ENCODE results near the gene SLC2A8. TPM values are rescaled to one million over a fixed set of nuclear protein-coding genes. Genes with fewer than 3 reads are reported as not detected.
A peak's percentile ranks its signal among the peaks of the same experiment; 100 is the strongest.

Gene SLC2A8
- total RNA-seq, 1 donor from 2014 or later, result 48.0 TPM

DNA sequence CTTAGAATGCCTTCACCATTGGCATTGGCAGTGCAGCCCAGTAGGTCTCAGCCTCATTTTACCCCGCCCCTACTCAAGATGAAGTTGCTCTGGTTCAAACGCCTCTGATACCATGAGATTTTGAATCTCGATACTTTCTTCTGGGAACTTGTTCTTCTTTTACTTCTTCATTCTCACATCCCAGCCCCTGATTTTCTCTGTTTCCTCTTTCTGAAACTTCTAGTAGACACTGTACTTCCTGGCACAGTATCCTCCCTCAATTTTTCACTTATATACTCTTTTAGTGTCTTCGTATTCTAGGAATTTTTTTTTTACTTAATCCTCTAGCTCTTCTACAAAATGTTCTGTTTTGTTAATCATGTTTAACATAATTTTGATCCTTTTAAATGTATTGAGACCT, 14.2 kb downstream of the SLC2A8 start:
- Mint-ChIP-seq H3K36me3 (ENCODE audit: insufficient read depth) (peaks cover 4% of the 10 kb centered on the region), H3K9me3 (ENCODE audit: low read depth) (no peaks in the 10 kb centered on the region), H3K27me3 (no peaks in the 10 kb centered on the region), H3K4me3 (ENCODE audit: low read depth) (no peak overlapping the region), H3K4me1 (ENCODE audit: low read depth) (peaks cover 7% of the 10 kb centered on the region), H3K27ac (no peak overlapping the region)
- DNase-seq (ENCODE audit: low spot score, unreplicated experiment), result no peak
- TF ChIP-seq, protein P1, sequence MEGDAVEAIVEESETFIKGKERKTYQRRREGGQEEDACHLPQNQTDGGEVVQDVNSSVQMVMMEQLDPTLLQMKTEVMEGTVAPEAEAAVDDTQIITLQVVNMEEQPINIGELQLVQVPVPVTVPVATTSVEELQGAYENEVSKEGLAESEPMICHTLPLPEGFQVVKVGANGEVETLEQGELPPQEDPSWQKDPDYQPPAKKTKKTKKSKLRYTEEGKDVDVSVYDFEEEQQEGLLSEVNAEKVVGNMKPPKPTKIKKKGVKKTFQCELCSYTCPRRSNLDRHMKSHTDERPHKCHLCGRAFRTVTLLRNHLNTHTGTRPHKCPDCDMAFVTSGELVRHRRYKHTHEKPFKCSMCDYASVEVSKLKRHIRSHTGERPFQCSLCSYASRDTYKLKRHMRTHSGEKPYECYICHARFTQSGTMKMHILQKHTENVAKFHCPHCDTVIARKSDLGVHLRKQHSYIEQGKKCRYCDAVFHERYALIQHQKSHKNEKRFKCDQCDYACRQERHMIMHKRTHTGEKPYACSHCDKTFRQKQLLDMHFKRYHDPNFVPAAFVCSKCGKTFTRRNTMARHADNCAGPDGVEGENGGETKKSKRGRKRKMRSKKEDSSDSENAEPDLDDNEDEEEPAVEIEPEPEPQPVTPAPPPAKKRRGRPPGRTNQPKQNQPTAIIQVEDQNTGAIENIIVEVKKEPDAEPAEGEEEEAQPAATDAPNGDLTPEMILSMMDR (IDR thresholded peaks at IDR 0.05; ENCODE audit: unreplicated experiment), result no peak

DNA sequence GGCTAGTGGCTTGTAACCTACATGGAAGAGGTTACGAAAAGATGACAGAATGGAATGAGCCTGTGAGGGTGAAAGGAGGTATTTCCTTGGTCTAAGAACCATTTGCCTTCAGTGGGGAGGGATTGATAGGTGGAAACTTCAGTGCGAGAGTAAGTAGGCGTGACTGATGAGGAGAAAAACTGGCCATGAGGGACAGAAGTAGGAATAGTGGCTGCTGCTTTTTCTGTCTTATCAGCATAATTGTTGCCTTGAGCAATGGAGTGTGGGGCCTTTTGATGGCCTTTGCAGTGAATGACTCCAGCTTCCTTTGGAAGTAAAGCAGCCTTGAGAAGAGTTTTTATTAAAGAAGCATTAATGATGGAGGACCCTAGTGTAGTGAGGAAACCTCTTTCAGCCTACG, 18.2 kb downstream of the SLC2A8 start:
- Mint-ChIP-seq H3K27me3 (no peaks in the 10 kb centered on the region), H3K4me1 (ENCODE audit: low read depth) (peaks cover 5% of the 10 kb centered on the region), H3K27ac (peak overlapping the region; percentile 35), H3K36me3 (ENCODE audit: insufficient read depth) (peaks cover 2% of the 10 kb centered on the region), H3K9me3 (ENCODE audit: low read depth) (no peaks in the 10 kb centered on the region), H3K4me3 (ENCODE audit: low read depth) (no peak overlapping the region)
- no peak for DNase-seq (ENCODE audit: low spot score, unreplicated experiment)
- TF ChIP-seq, protein P1 (IDR thresholded peaks at IDR 0.05; ENCODE audit: unreplicated experiment), result no peak

DNA sequence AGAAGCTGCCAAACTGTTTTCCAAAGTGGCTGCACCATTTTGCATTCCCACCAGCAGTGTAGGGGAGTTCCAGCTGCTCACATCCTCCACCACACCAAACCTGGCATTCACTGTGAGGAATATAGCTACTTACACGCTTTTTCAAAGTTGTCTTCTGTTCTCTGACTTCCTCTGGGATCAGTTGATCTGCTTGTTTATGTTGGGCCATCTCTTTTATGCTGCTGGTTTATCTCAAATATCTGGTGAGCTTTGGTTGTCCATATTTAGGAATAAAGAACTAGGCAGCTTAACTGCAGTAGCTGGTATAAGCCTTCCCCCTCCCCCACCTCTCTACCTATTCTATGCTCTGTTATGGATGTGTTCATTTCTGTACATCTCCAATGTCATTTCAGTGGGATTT, 18.7 kb downstream of the SLC2A8 start:
- TF ChIP-seq, protein P1 (IDR thresholded peaks at IDR 0.05; ENCODE audit: unreplicated experiment), result no peak
- Mint-ChIP-seq H3K4me1 (ENCODE audit: low read depth) (peaks cover 5% of the 10 kb centered on the region), H3K9me3 (ENCODE audit: low read depth) (no peaks in the 10 kb centered on the region), H3K27me3 (no peaks in the 10 kb centered on the region), H3K36me3 (ENCODE audit: insufficient read depth) (peaks cover 2% of the 10 kb centered on the region), H3K27ac (no peak overlapping the region), H3K4me3 (ENCODE audit: low read depth) (no peak overlapping the region)
- DNase-seq (ENCODE audit: low spot score, unreplicated experiment), result no peak

DNA sequence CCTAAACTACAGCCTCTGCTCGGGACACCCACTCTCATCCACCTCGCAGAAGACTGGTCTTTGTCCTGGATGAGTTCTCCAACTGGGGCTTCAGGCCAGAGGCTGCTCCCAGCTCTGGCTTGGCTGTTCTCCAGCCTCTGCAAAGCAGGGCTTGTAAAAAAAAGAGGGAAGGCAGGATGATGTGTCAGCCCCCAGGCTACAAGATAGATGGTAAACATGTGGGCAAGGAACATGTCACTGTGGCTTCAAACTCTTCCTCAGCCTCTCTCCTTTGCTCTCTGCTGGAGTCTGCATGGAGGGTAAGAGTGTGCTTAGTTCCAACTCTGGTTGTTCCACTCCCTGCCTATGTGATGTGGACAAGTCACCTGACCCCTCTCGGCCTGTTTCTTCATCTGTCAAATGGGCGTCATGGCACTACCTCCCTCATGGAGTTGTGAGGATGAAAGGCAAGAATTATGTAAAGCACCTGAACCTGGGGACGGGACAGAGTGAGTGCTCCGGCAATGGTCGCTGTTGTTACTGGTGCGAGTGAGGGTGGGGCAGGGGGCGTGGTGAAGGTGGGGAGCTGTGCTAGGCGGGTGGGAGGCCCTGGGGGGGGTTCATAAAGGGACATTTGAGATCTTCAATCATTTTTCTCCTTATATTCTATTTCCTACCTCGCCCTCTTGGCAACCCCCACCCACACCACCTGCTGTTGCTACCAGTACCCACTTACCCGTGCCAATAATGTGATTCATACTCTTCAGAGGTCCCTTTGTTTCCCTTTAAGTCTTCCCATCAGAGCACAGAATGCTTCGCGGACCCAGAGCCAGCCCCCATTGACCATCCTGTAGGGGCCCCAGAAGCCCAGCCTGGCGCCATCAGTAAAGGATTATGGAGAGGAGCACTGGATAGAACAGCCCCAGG, 20.4 kb downstream of the SLC2A8 start:
- DNase-seq (ENCODE audit: low spot score, unreplicated experiment), result no peak
- Mint-ChIP-seq H3K27ac (no peak overlapping the region), H3K9me3 (ENCODE audit: low read depth) (no peaks in the 10 kb centered on the region), H3K4me3 (ENCODE audit: low read depth) (no peak overlapping the region), H3K36me3 (ENCODE audit: insufficient read depth) (peaks cover 2% of the 10 kb centered on the region), H3K27me3 (no peaks in the 10 kb centered on the region), H3K4me1 (ENCODE audit: low read depth) (peaks cover 8% of the 10 kb centered on the region)
- TF ChIP-seq, protein P1 (IDR thresholded peaks at IDR 0.05; ENCODE audit: unreplicated experiment), result no peak

DNA sequence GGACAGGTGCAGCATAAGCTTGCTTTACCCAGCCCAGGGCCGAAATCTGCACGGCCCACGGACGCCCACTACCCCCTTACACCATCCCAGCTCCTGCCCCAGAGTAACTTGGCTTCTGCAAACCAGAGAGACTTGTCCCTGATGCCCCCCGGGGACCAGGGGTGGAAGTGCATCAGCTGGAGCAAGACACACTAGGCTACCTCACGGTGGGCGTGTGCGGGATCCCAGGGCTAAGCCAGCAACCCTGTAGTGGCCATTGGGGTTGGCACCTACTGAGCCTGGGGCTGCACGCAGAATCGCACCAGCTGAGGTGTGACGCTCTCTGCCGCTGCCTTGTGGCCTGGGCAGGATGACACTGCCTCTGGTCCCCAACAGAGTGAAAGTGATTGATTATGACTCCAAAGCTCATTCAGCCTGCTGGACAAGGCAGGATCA, 21.1 kb downstream of the SLC2A8 start:
- Mint-ChIP-seq H3K36me3 (ENCODE audit: insufficient read depth) (peaks cover 2% of the 10 kb centered on the region), H3K9me3 (ENCODE audit: low read depth) (no peaks in the 10 kb centered on the region), H3K4me3 (ENCODE audit: low read depth) (no peak overlapping the region), H3K27me3 (no peaks in the 10 kb centered on the region), H3K4me1 (ENCODE audit: low read depth) (peaks cover 15% of the 10 kb centered on the region), H3K27ac (no peak overlapping the region)
- DNase-seq (ENCODE audit: low spot score, unreplicated experiment), result no peak
- TF ChIP-seq, protein P1 (IDR thresholded peaks at IDR 0.05; ENCODE audit: unreplicated experiment), result peak; percentile 42
